ENCODE data around the gene TIAM1.

TIAM1 gene

GRCh38 chr21:31194510-31195293 is 149.4 kb downstream of the TIAM1 start:
- DNase-seq: no peak

GRCh38 chr21:31193761-31194160 is 150.3 kb downstream of the TIAM1 start:
- DNase-seq: no peak

- DNase-seq: no peak
Observed at GRCh38 chr21:31191553-31191952, 152.5 kb downstream of the TIAM1 start.

- no peak for DNase-seq
Observed at GRCh38 chr21:31190516-31190915, 153.5 kb downstream of the TIAM1 start.

GRCh38 chr21:31187499-31187898 is 156.6 kb downstream of the TIAM1 start:
- DNase-seq: no peak

GRCh38 chr21:31186916-31187315 is 157.1 kb downstream of the TIAM1 start:
- no peak for DNase-seq

- no peak for DNase-seq
Observed at GRCh38 chr21:31185663-31186062, 158.4 kb downstream of the TIAM1 start.

GRCh38 chr21:31184876-31185275 is 159.2 kb downstream of the TIAM1 start:
- no peak for DNase-seq

- no peak for DNase-seq
Observed at GRCh38 chr21:31184459-31184858, 159.6 kb downstream of the TIAM1 start.

GRCh38 chr21:31182231-31183140 is 161.6 kb downstream of the TIAM1 start:
- DNase-seq: no peak

- no peak for DNase-seq
Observed at GRCh38 chr21:31181082-31181750, 162.8 kb downstream of the TIAM1 start.

GRCh38 chr21:31180256-31181081 is 163.6 kb downstream of the TIAM1 start:
- DNase-seq: no peak

- no peak for DNase-seq
Observed at GRCh38 chr21:31176725-31177124, 167.3 kb downstream of the TIAM1 start.

GRCh38 chr21:31176080-31176551 is 167.9 kb downstream of the TIAM1 start:
- DNase-seq: no peak

GRCh38 chr21:31173881-31174555 is 170.0 kb downstream of the TIAM1 start:
- no peak for DNase-seq

- DNase-seq: no peak
Observed at GRCh38 chr21:31172328-31172727, 171.7 kb downstream of the TIAM1 start.

- no peak for DNase-seq
Observed at GRCh38 chr21:31164713-31165694, 179.1 kb downstream of the TIAM1 start.

GRCh38 chr21:31162827-31163226 is 181.2 kb downstream of the TIAM1 start:
- no peak for DNase-seq

- no peak for DNase-seq
Observed at GRCh38 chr21:31162079-31162699, 181.9 kb downstream of the TIAM1 start.

- no peak for DNase-seq
Observed at GRCh38 chr21:31161157-31161556, 182.9 kb downstream of the TIAM1 start.
